ENCODE results near the gene PWWP2B.

DNA sequence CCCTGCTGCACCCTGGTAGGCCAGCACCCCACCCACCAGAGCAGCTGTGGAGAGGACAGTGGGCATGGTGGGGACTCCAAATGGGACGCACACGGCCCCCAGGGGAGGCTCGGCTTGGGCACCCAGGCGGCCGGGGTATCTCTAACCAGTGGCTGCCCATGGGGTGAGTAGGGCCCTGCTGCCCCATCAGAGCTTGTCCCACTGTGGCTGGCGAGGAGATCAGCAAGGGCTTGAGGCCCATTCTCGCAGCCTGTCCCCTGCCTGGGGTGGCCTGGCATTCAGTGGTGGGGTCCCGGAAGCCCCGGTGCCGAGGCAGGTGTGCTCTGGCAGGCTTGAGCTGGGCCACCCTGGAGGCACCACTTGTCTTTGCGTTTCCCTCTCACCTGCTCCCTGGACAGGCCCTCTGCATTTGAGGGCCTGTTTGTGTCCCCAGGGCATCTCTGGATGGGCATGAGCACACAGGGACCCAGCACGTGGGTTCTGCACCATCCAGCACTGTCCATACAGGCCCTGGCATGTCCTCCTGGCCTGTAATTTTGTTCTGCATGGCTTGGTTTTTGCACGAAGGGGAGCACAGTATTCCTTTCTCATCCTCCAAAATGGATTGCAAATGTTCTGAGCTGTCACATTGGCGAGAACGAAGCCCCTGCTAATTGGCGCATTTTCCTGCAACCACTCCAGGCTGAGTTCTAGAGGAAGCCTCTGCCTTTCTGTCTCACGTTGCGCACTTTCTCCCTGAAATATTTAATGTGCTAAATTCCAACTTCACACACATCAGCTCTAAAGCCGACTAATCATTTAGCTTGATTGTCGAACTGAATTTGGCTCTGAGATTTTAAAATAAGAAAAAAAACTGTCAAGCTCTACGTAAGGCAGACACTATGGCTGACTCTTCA lies 27.2 kb downstream of the PWWP2B start:
- TF ChIP-seq POLR2A (IDR thresholded peaks at IDR 0.05): no peak
- TF ChIP-seq, protein P1, sequence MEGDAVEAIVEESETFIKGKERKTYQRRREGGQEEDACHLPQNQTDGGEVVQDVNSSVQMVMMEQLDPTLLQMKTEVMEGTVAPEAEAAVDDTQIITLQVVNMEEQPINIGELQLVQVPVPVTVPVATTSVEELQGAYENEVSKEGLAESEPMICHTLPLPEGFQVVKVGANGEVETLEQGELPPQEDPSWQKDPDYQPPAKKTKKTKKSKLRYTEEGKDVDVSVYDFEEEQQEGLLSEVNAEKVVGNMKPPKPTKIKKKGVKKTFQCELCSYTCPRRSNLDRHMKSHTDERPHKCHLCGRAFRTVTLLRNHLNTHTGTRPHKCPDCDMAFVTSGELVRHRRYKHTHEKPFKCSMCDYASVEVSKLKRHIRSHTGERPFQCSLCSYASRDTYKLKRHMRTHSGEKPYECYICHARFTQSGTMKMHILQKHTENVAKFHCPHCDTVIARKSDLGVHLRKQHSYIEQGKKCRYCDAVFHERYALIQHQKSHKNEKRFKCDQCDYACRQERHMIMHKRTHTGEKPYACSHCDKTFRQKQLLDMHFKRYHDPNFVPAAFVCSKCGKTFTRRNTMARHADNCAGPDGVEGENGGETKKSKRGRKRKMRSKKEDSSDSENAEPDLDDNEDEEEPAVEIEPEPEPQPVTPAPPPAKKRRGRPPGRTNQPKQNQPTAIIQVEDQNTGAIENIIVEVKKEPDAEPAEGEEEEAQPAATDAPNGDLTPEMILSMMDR (IDR thresholded peaks at IDR 0.05): no peak
